Astrocyte (in vitro differentiated cells and primary cell): ENCODE data around the gene LEO1. TPM values are rescaled to one million over a fixed set of nuclear protein-coding genes. Genes with fewer than 3 reads are reported as not detected.

Experiments used
- DNase-seq: peaks from one replicate; pipeline ENCODE4 v3.0.0-alpha.2; 2010; ENCODE audit warnings: low read depth
- FAIRE-seq: peaks from 2 replicates; lab custom pipeline; 2011; peaks lifted over from hg19 to GRCh38; lab: Jason Lieb, UNC
- H2AFZ ChIP-seq: 2 replicates; pipeline ENCODE4 v1.6.0; 2012; ENCODE audit warnings: low read depth, low read length, inconsistent platforms
- H3K27ac ChIP-seq: 2 replicates; pipeline ENCODE4 v1.5.1; 2011; ENCODE audit warnings: low read depth, low read length, inconsistent platforms
- H3K27me3 ChIP-seq: 2 replicates; pipeline ENCODE4 v1.6.0; 2011; ENCODE audit warnings: low read length, inconsistent platforms; ENCODE audit not compliant: insufficient read depth
- H3K36me3 ChIP-seq: 2 replicates; pipeline ENCODE4 v1.5.1; 2011; ENCODE audit warnings: low read length, inconsistent platforms; ENCODE audit not compliant: insufficient read depth
- H3K4me1 ChIP-seq: 2 replicates; pipeline ENCODE4 v1.5.1; 2011; ENCODE audit warnings: low read length, inconsistent platforms; ENCODE audit not compliant: insufficient read depth
- H3K4me2 ChIP-seq: 2 replicates; pipeline ENCODE4 v1.6.0; 2012; ENCODE audit warnings: low read length, inconsistent platforms
- H3K4me3 ChIP-seq: 2 replicates; pipeline ENCODE4 v1.5.1; 2011; ENCODE audit warnings: low read depth, mild to moderate bottlenecking, low read length, inconsistent platforms; ENCODE audit not compliant: insufficient read depth
- H3K79me2 ChIP-seq: 2 replicates; pipeline ENCODE4 v1.6.0; 2012; ENCODE audit warnings: mild to moderate bottlenecking, low read length, inconsistent platforms; ENCODE audit not compliant: insufficient read depth
- H3K9ac ChIP-seq: 2 replicates; pipeline ENCODE4 v1.6.0; 2012; ENCODE audit warnings: mild to moderate bottlenecking, low read length, inconsistent platforms
- H3K9me3 ChIP-seq: 2 replicates; pipeline ENCODE4 v1.5.1; 2012; ENCODE audit warnings: low read depth, mild to moderate bottlenecking, low read length, inconsistent platforms; ENCODE audit not compliant: insufficient read depth
- H4K20me1 ChIP-seq: 2 replicates; pipeline ENCODE4 v1.6.0; 2012; ENCODE audit warnings: low read length, inconsistent platforms; ENCODE audit not compliant: insufficient read depth
- H3K27ac Mint-ChIP-seq: one replicate; pipeline ENCODE4 v1.8.0; 2021; ENCODE audit warnings: mild to moderate bottlenecking, mixed read lengths; ENCODE audit not compliant: unreplicated experiment
- H3K27me3 Mint-ChIP-seq: one replicate; pipeline ENCODE4 v1.8.0; 2021; ENCODE audit warnings: low read depth, mixed read lengths; ENCODE audit not compliant: unreplicated experiment
- H3K36me3 Mint-ChIP-seq: one replicate; pipeline ENCODE4 v1.8.0; 2021; ENCODE audit warnings: low read depth, mixed read lengths; ENCODE audit not compliant: unreplicated experiment
- H3K4me1 Mint-ChIP-seq: one replicate; pipeline ENCODE4 v1.8.0; 2021; ENCODE audit warnings: low read depth, mixed read lengths; ENCODE audit not compliant: unreplicated experiment
- H3K4me3 Mint-ChIP-seq: one replicate; pipeline ENCODE4 v1.8.0; 2021; ENCODE audit warnings: mild to moderate bottlenecking, moderate library complexity, mixed read lengths; ENCODE audit not compliant: unreplicated experiment
- H3K9me3 Mint-ChIP-seq: one replicate; pipeline ENCODE4 v1.8.0; 2021; ENCODE audit warnings: mild to moderate bottlenecking, mixed read lengths; ENCODE audit not compliant: unreplicated experiment
- CTCF ChIP-seq: IDR thresholded peaks from 2 replicates; pipeline ENCODE4 v1.5.1; 2011; ENCODE audit warnings: low read depth, mild to moderate bottlenecking, inconsistent platforms, low read length, moderate library complexity; ENCODE audit not compliant: insufficient read depth
- EZH2 ChIP-seq: IDR thresholded peaks from 2 replicates; pipeline ENCODE4 v1.6.1; 2012; ENCODE audit warnings: mild to moderate bottlenecking, low read length, inconsistent platforms; ENCODE audit not compliant: insufficient read depth
- total RNA-seq: library from RNA; stranded (reverse); gene quantifications from 2 replicates; pipeline ENCODE4 v1.2.1, GENCODE V29; 2021

The LEO1 gene
- total RNA-seq, 1 donor from 2014 or later, result 25.5 TPM

GRCh38 chr15:51973775-51974174 is 2.2 kb upstream of the LEO1 start:
- Mint-ChIP-seq H3K27me3 (no peaks in the 10 kb centered on the region), H3K36me3 (peaks cover 4% of the 10 kb centered on the region), H3K4me1 (peaks cover 7% of the 10 kb centered on the region), H3K4me3 (no peak overlapping the region), H3K9me3 (no peaks in the 10 kb centered on the region), H3K27ac (no peak overlapping the region)
- no peak for FAIRE-seq
- H3K79me2 ChIP-seq, result peaks cover 29% of the 10 kb centered on the region
- H3K4me2 ChIP-seq, result no peak overlapping the region
- no peak overlapping the region for H2AFZ ChIP-seq
- H4K20me1 ChIP-seq, result peaks cover 19% of the 10 kb centered on the region
- no peaks in the 10 kb centered on the region for H3K9me3 ChIP-seq
- H3K4me1 ChIP-seq, result peaks cover 6% of the 10 kb centered on the region
- TF ChIP-seq CTCF, result no peak
- TF ChIP-seq EZH2, result no peak
- H3K9ac ChIP-seq, result no peak overlapping the region
- H3K36me3 ChIP-seq, result no peaks in the 10 kb centered on the region
- no peak for DNase-seq
- H3K27ac ChIP-seq, result no peak overlapping the region
- H3K27me3 ChIP-seq, result no peaks in the 10 kb centered on the region
- no peak overlapping the region for H3K4me3 ChIP-seq

GRCh38 chr15:51973220-51973619 is 1.6 kb upstream of the LEO1 start:
- Histone ChIP-seq H3K27ac (no peak overlapping the region), H3K4me1 (peaks cover 6% of the 10 kb centered on the region), H3K36me3 (no peaks in the 10 kb centered on the region), H3K4me3 (no peak overlapping the region), H3K9ac (no peak overlapping the region), H3K79me2 (peaks cover 34% of the 10 kb centered on the region), H4K20me1 (peaks cover 19% of the 10 kb centered on the region), H3K27me3 (no peaks in the 10 kb centered on the region), H2AFZ (no peak overlapping the region), H3K9me3 (no peaks in the 10 kb centered on the region), H3K4me2 (no peak overlapping the region)
- no peak for TF ChIP-seq EZH2
- no peak for TF ChIP-seq CTCF
- Mint-ChIP-seq H3K4me3 (peak overlapping the region; percentile 68), H3K27ac (no peak overlapping the region), H3K9me3 (no peaks in the 10 kb centered on the region), H3K36me3 (peaks cover 4% of the 10 kb centered on the region), H3K27me3 (no peaks in the 10 kb centered on the region), H3K4me1 (peaks cover 7% of the 10 kb centered on the region)
- no peak for DNase-seq
- FAIRE-seq, result no peak

GRCh38 chr15:51971032-51971374 is 575 bp downstream of the LEO1 start:
- H2AFZ ChIP-seq, result peak overlapping the region; percentile 95
- peaks cover 6% of the 10 kb centered on the region for H3K4me1 ChIP-seq
- H3K36me3 ChIP-seq, result no peaks in the 10 kb centered on the region
- FAIRE-seq (no peak), DNase-seq (no peak)
- peaks cover 56% of the 10 kb centered on the region for H3K79me2 ChIP-seq
- peak overlapping the region; percentile 89 for H3K9ac ChIP-seq
- Mint-ChIP-seq H3K27ac (peak overlapping the region; percentile 87), H3K27me3 (no peaks in the 10 kb centered on the region), H3K36me3 (peaks cover 6% of the 10 kb centered on the region), H3K4me1 (peaks cover 7% of the 10 kb centered on the region), H3K4me3 (peak overlapping the region; percentile 96), H3K9me3 (peaks cover 2% of the 10 kb centered on the region)
- peak overlapping the region; percentile 89 for H3K4me2 ChIP-seq
- H3K27me3 ChIP-seq, result no peaks in the 10 kb centered on the region
- peaks cover 23% of the 10 kb centered on the region for H4K20me1 ChIP-seq
- H3K9me3 ChIP-seq, result no peaks in the 10 kb centered on the region
- peak overlapping the region; percentile 76 for H3K4me3 ChIP-seq
- H3K27ac ChIP-seq, result peak overlapping the region; percentile 86
- TF ChIP-seq CTCF (no peak), EZH2 (no peak)
